ENCODE results near the gene EPHB3. TPM values are rescaled to one million over a fixed set of nuclear protein-coding genes. Genes with fewer than 3 reads are reported as not detected.

Gene EPHB3
- total RNA-seq, 2 experiments from 2014 or later: 0.20 to 0.71 TPM

GRCh38 chr3:184593928-184594303 is 32.3 kb downstream of the EPHB3 start:
- no peaks in the 10 kb centered on the region for H3K27me3 Mint-ChIP-seq
- no peaks in the 10 kb centered on the region for H3K9me3 Mint-ChIP-seq
- no peak for DNase-seq
- no peaks in the 10 kb centered on the region for H3K4me1 Mint-ChIP-seq
- no peaks in the 10 kb centered on the region for H3K36me3 Mint-ChIP-seq (ENCODE audit: low read depth)
- H3K4me3 Mint-ChIP-seq: no peak overlapping the region
- H3K27ac Mint-ChIP-seq: no peak overlapping the region
- CTCF ChIA-PET: no interaction called here
- POLR2A ChIA-PET: no interaction called here

GRCh38 chr3:184594371-184595001 is 32.9 kb downstream of the EPHB3 start:
- no peaks in the 10 kb centered on the region for H3K9me3 Mint-ChIP-seq
- ChIA-PET CTCF (no interaction called here), POLR2A (no interaction called here)
- no peaks in the 10 kb centered on the region for H3K4me1 Mint-ChIP-seq
- no peak overlapping the region for H3K27ac Mint-ChIP-seq
- H3K27me3 Mint-ChIP-seq: peaks cover 2% of the 10 kb centered on the region
- DNase-seq: no peak
- H3K36me3 Mint-ChIP-seq (ENCODE audit: low read depth): no peaks in the 10 kb centered on the region
- no peak overlapping the region for H3K4me3 Mint-ChIP-seq

- no peak overlapping the region for H3K4me3 Mint-ChIP-seq
- CTCF ChIA-PET: no interaction called here
- DNase-seq: no peak
- H3K27ac Mint-ChIP-seq: no peak overlapping the region
- POLR2A ChIA-PET: no interaction called here
- H3K27me3 Mint-ChIP-seq: peaks cover 13% of the 10 kb centered on the region
- H3K9me3 Mint-ChIP-seq: no peaks in the 10 kb centered on the region
- H3K4me1 Mint-ChIP-seq: no peaks in the 10 kb centered on the region
- no peaks in the 10 kb centered on the region for H3K36me3 Mint-ChIP-seq (ENCODE audit: low read depth)
Observed at GRCh38 chr3:184595726-184596125, 34.1 kb downstream of the EPHB3 start.

- no peak overlapping the region for H3K4me3 Mint-ChIP-seq
- CTCF ChIA-PET: no interaction called here
- H3K9me3 Mint-ChIP-seq: no peaks in the 10 kb centered on the region
- H3K27me3 Mint-ChIP-seq: peaks cover 18% of the 10 kb centered on the region
- no peak for DNase-seq
- no peak overlapping the region for H3K27ac Mint-ChIP-seq
- H3K4me1 Mint-ChIP-seq: no peaks in the 10 kb centered on the region
- POLR2A ChIA-PET: no interaction called here
- H3K36me3 Mint-ChIP-seq (ENCODE audit: low read depth): no peaks in the 10 kb centered on the region
Observed at GRCh38 chr3:184596233-184596632, 34.6 kb downstream of the EPHB3 start.

- Mint-ChIP-seq H3K27me3 (peaks cover 20% of the 10 kb centered on the region), H3K4me1 (no peaks in the 10 kb centered on the region), H3K36me3 (ENCODE audit: low read depth) (no peaks in the 10 kb centered on the region), H3K4me3 (no peak overlapping the region), H3K9me3 (no peaks in the 10 kb centered on the region), H3K27ac (no peak overlapping the region)
- ChIA-PET POLR2A (no interaction called here), CTCF (no interaction called here)
- no peak for DNase-seq
Observed at GRCh38 chr3:184596886-184597575, 35.4 kb downstream of the EPHB3 start.

GRCh38 chr3:184597829-184598573 is 36.4 kb downstream of the EPHB3 start:
- H3K4me1 Mint-ChIP-seq: no peaks in the 10 kb centered on the region
- no peaks in the 10 kb centered on the region for H3K9me3 Mint-ChIP-seq
- no peak overlapping the region for H3K27ac Mint-ChIP-seq
- CTCF ChIA-PET: no interaction called here
- no peaks in the 10 kb centered on the region for H3K36me3 Mint-ChIP-seq (ENCODE audit: low read depth)
- H3K4me3 Mint-ChIP-seq: no peak overlapping the region
- DNase-seq: no peak
- H3K27me3 Mint-ChIP-seq: peaks cover 30% of the 10 kb centered on the region
- POLR2A ChIA-PET: no interaction called here

GRCh38 chr3:184598574-184598927 is 37.0 kb downstream of the EPHB3 start:
- Mint-ChIP-seq H3K4me1 (no peaks in the 10 kb centered on the region), H3K36me3 (ENCODE audit: low read depth) (no peaks in the 10 kb centered on the region), H3K27ac (no peak overlapping the region), H3K9me3 (no peaks in the 10 kb centered on the region), H3K4me3 (no peak overlapping the region), H3K27me3 (peaks cover 35% of the 10 kb centered on the region)
- ChIA-PET POLR2A (no interaction called here), CTCF (no interaction called here)
- no peak for DNase-seq

- H3K27me3 Mint-ChIP-seq: peaks cover 39% of the 10 kb centered on the region
- no peaks in the 10 kb centered on the region for H3K36me3 Mint-ChIP-seq (ENCODE audit: low read depth)
- ChIA-PET POLR2A (interaction anchor here (1.1 kb wide), 1 partner anchor 21 kb away, joined by 4 read pairs; no protein-coding TSS in a partner anchor), CTCF (no interaction called here)
- H3K27ac Mint-ChIP-seq: no peak overlapping the region
- no peaks in the 10 kb centered on the region for H3K4me1 Mint-ChIP-seq
- H3K4me3 Mint-ChIP-seq: no peak overlapping the region
- no peaks in the 10 kb centered on the region for H3K9me3 Mint-ChIP-seq
- DNase-seq: no peak
Observed at GRCh38 chr3:184599143-184599542, 37.6 kb downstream of the EPHB3 start.

- ChIA-PET CTCF (interaction anchor here (0.9 kb wide), 1 partner anchor 40 kb away, joined by 3 read pairs; the partner anchor contains the start of gene EPHB3), POLR2A (no interaction called here)
- Mint-ChIP-seq H3K4me1 (no peaks in the 10 kb centered on the region), H3K27ac (no peak overlapping the region), H3K4me3 (no peak overlapping the region), H3K27me3 (peaks cover 52% of the 10 kb centered on the region), H3K9me3 (no peaks in the 10 kb centered on the region), H3K36me3 (ENCODE audit: low read depth) (no peaks in the 10 kb centered on the region)
- DNase-seq: no peak
Observed at GRCh38 chr3:184600685-184601377, 39.2 kb downstream of the EPHB3 start.

- Mint-ChIP-seq H3K27me3 (peaks cover 54% of the 10 kb centered on the region), H3K4me1 (no peaks in the 10 kb centered on the region), H3K27ac (no peak overlapping the region), H3K36me3 (ENCODE audit: low read depth) (no peaks in the 10 kb centered on the region), H3K4me3 (no peak overlapping the region), H3K9me3 (no peaks in the 10 kb centered on the region)
- DNase-seq: no peak
- CTCF ChIA-PET: no interaction called here
- POLR2A ChIA-PET: no interaction called here
Observed at GRCh38 chr3:184601576-184602371, 40.2 kb downstream of the EPHB3 start.

GRCh38 chr3:184602372-184603150 is 41.0 kb downstream of the EPHB3 start:
- H3K4me1 Mint-ChIP-seq: no peaks in the 10 kb centered on the region
- no peak overlapping the region for H3K4me3 Mint-ChIP-seq
- POLR2A ChIA-PET: no interaction called here
- DNase-seq: no peak
- H3K27me3 Mint-ChIP-seq: peaks cover 55% of the 10 kb centered on the region
- CTCF ChIA-PET: interaction anchor here (1.5 kb wide), 1 partner anchor 124 kb away, joined by 3 read pairs; no protein-coding TSS in a partner anchor
- H3K36me3 Mint-ChIP-seq (ENCODE audit: low read depth): no peaks in the 10 kb centered on the region
- no peak overlapping the region for H3K27ac Mint-ChIP-seq
- H3K9me3 Mint-ChIP-seq: no peaks in the 10 kb centered on the region

All from activated CD4-positive, alpha-beta memory T cell treated with anti-CD3 and anti-CD28 coated beads, Interleukin-2, amount 10 ng/mL, durations not matched to agents 7 days and 5 days (primary cell).